Kasumi-1 (cell line): ENCODE measurements around the gene ASRGL1.

Source experiments
- DNase-seq, 2 experiments: peaks; one replicate each; lab custom pipeline; 2025; lab: John Stamatoyannopoulos, UW

The ASRGL1 gene

DNA sequence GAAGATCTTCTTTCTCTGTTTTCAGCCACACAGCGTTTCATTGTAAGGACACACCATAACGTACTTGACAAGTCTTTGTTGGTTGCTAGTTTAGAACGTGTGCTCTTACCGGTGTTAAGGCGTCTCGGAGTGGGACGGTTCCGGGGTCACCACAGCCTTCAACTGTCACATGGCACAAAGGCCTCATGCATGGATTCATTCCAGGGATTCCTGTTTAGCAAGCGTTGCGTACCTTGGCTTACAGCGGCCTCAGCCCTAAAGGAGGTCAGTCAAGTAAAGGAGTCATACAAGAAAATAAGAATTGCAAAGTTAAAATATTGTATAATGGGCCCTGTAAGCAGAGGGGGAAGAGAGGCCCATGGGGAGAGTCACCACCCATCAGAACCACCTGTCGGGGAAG, 79.3 kb downstream of the ASRGL1 start:
- no peak for DNase-seq

DNA sequence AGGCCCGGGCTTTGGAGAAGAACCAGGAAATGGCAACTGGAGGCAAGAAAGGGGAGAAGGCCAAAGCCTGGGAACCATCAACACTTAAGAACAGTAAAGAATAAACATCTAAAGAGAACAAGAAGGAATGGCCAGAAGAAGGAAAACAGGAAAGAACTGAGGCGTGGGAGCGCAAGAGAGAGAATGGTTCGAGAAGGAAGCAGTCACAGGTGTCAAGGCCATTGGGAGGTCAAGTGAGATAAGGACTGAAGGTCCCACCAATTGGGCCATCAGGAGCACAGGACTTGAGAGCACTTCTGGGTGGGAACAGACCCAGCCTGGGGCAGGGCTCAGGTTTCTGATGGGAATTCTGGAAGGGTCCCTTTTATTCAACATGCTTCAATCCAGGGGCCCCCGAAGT, 80.9 kb downstream of the ASRGL1 start:
- DNase-seq: no peak

DNA sequence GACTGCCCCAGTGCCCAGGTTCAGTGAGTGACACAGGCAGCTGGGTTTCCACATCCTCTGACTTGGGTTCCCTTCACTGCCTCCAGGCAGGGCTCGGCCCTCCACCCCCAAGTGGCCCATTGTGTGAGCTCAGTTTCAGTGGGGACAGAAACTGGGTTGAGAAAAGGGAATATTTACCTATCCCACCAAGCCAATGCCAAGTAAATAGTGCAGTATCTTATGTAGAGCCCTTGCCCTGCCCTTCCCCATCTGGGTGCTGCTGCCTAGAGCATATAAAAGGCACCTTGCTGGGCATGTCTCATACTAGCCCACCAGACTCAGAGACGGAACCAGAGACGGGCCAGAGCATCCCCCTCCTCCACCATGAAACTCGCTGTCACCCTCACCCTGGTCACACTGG, 81.5 kb downstream of the ASRGL1 start, which contains the start of gene SCGB1A1:
Gene SCGB1A1, plus strand, starts transcription at position 301 of the 400 bp plus-strand sequence. Its CDS starts 63 bp downstream, at position 364.
- no peak for DNase-seq

DNA sequence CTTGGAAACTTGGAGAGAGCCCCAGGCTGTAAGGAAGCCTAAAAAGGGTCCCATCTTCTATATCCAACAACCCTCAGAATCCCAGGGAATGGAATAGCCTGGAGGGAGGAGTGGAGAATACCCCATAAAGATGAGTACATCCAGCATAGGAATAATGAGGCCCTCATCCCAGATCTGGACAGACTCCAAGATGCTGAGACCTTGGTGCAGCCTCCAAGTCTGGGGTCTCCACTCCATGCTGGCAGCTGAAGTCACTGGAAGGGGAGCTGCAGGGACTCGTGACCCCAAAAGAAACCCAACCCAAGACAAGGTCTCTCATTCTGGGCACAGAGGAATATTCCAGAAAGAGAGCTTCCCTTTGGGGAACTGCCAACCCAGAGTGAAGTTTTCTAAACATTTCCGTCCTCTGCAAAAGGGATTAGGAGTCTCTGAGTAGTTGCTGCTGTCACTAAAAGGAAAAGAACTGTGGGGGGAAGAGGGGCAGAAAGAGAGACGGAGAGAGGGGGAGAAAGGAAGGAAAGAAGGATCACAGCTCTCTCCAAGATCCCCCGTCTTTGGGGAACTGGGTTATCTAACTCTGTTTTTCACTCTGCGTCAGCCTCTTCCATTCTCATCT, 82.2 kb downstream of the ASRGL1 start:
- no peak for DNase-seq

DNA sequence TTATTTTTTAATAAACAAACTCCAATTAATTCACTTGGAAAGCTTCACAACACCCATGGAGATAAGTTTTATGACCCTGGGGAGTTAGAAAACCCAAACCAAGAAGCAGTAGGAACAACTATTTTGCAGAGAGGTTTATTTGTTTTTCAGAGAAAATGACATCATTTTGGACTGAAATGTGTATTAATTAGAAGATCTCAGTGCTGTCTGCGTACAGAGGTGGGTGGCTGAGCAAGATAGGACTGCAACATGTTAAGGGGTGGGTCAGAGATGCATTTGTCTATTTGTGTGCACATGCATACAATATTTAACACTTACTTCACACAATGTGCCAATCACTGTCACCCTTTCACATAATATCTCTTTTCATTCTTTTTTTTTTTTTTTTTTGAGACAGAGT, 82.7 kb downstream of the ASRGL1 start:
- DNase-seq: no peak

DNA sequence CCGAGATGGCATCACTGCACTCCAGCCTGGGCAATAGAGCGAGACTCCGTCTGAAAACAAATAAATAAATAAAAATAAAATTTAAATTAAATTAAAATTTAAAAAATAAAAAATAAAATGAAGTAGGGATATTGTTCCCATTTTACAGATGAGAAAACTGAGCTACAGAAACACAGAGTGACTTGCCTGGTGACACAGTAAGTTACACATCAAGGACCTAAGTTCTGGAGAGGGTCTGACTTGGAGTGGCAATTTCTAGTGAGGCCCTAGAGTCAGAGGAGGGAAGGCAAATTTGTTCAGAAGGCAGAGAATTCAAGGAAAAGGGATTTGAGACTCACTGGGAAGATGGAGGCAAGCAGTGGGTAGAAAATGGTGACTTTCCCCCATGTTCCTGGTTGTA, 83.6 kb downstream of the ASRGL1 start:
- no peak for DNase-seq

DNA sequence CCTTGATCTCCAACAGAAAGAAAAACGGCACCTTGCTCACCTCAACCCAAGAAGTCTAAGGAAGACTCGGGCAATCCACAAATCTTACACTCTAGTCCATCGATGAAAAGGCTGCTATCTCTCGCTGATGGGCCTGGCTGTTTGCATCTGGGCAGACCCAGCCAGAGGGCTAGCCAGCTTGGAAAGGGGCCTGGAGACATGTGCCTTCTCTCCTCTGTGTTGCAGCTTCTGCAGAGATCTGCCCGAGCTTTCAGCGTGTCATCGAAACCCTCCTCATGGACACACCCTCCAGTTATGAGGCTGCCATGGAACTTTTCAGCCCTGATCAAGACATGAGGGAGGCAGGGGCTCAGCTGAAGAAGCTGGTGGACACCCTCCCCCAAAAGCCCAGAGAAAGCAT, 84.7 kb downstream of the ASRGL1 start:
- DNase-seq: no peak

DNA sequence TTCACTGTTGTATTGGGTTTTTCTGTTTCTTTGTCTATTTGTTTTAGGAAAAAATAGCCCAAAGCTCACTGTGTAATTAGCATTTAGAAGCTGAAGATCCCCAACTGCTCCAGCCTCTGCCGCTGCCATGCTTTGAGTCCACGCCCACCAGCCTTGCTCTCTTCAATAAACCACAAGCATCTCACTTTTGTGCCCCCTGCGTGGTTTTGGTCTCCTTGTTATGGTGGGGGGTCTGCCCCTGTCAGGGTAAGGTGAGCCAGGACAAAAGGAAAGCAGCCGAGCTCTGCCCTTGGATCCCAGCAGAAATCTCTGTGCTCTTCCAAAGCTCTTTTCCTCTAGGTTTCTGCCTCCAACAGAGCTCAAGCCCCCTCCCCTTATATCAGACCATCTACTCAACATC, 85.8 kb downstream of the ASRGL1 start:
- DNase-seq: no peak

DNA sequence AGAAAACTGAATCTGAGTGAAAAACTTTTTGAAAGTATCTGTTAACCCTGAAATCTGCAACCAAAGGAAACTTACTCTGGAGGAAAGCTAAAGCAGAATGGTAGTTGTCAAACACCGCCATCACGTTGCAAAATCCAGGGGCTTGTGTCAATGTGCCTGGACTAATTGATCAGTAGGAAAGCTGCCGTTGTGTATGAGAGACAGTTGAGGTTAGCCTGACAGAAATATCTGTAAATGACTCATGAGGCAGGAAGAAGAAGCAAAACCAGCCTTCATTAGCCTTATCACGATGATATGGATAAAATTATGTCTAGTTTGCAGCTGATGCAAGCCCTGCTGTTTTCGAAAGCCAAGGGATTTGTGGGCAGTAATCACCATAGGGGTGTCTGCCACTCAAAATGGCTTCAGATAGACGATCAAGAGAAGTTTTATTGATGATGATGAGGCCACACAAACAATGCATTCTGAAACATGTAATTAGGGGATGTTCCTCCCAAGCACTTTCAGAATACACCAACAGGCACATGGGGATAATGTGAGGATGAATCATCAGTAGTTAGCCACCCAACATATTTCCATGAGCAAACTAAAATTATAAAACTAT, 90.5 kb downstream of the ASRGL1 start:
- DNase-seq: no peak

DNA sequence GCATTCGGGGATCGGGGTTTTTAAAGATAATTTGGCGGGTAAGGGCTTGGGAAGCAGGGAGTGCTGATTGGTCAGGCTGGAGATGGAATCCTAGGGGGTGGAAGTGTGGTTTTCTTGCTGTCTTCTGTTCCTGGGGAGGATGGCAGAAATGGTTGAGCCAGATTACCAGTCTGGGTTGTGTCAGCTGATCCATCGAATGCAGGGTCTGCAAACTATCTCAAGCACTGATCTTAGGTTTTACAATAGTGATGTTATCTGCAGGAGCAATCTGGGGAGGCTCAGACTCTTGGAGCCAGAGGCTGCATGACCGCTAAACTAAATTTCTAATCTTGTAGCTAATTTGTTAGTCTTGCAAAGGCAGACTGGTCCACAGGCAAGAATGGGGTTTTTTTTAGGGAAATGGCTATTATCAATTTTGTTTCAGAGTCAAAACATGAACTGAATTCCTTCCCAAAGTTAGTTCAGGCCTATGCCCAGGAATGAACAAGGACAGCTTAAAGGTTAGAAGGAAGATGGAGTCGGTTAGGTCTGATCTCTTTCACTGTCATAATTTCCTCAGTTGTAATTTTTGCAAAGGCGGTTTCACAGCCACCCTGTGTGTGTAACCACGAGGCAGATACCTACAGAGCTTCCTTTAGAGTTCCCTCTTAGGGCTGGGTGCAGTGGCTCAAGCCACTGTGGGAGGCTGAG, 91.8 kb downstream of the ASRGL1 start:
- no peak for DNase-seq

DNA sequence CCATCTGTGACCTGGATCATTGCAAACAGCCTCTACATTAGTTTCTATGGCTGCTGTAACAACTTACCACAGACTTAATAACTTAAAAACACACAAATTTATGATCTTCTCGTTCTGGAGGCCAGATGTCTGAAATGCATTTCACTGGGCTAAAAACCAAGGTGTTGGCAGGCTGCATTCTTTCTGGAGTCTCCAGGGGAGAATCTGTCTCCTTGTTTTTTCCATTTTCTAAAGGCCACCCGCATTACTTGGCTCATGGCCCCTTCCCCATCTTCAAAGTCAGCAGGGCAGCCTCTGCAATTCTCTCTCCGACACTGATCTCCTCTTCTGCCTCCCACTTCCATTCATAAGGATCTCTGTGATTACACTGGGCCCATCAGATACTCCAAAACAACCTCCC, 93.2 kb downstream of the ASRGL1 start:
- no peak for DNase-seq

DNA sequence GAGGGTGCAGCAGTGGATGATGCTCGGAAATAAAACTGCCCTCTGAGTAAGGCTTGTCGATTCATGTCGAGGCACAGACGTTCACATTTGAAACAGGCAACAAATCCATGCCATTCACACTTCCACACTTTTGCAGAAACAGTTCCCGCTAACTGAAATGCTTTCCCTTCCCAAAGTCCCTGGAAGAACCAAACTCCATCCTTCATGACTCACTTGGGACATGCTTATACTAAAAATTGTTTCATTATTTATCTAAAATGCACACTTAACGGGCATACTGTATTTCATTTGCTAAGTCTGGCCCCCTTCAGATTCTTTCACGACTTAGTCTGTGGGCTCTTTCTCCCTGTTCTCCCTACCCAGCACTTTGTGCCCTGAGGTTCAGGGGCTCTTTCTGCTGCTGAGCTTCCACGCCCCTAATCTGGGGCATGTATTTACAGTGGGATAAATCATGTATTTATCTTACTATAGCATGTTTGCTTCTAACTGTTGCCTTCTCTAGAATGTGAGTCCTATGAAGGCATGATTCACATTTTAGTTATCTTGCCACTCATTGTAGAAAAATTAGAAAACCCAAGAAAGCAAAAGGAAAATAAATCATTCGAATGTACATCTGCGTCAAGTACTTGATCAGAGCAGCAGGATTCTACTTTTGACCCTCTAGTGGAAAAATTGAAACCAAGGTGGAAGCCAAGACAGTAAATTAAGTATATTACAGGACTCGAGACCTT, 94.1 kb downstream of the ASRGL1 start:
- DNase-seq: no peak

DNA sequence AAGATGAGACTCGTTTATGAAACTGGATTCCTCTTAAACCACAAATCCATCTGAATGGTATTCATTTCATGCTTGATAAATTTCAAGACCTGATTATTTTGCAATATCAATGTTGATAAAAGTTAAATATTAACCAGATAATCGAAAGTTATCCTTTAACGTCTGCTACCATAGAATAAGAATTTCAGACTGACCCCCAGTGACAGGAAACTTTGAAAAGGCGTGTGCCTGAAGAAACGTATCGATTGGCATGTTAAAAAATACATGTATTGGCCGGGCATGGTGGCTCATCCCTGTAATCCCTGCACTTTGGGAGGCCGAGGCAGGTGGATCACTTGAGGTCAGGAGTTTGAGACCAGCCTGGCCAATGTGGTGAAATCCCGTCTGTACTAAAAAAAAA, 95.4 kb downstream of the ASRGL1 start:
- no peak for DNase-seq

DNA sequence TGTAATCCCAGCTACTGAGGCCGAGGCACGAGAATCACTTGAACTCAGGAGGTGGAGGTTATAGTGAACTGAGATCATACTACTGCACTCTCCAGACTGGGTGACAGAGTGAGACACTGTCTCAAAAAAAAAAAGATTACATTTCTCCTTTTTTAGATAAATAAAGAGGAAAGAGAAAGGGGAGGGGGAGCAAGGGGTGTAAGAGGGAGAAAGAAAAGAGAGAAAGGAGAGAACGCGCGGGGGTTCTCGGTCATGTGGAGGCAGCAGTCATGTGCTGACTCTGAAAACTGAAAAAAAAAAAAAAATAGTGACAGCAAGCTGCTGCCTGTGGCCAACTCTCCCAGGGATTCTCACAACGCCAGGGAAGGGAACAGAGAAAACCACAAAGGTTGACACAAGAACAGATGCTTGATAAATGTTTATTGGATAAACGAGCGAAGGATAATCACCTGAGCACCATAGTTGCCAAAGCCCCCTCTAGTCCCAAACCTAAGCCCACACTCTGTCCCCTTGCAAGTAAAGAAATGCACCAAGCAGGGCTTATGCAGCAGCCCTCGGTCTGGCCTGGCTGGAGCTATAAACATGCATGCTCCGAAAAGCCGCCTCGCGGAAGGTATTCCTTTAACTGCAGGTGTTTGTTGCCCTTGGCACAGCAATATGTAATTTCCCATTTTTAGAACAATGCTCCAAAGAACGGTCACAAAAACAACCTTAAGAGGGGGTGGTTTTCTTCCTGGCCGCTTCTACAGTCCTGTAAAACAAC, 96.1 kb downstream of the ASRGL1 start:
- DNase-seq: no peak

DNA sequence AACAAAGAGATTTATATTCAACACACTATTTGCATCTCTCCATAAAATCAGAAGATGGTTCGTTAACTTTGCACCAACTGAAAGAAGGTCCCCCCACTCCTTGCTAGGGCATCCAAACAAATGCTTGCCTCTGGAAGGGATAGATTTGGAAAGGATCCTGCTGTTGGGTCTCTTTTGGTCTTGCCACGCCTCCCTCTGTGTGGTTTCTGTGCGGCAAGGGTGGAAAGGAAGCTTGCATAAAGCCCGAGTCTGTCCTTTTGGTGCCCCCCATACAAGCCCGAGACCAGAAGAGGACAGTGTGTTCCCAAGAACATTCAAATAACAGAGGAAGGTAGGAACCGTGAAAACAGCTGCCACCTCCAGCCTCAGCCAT, 96.6 kb downstream of the ASRGL1 start:
- no peak for DNase-seq

DNA sequence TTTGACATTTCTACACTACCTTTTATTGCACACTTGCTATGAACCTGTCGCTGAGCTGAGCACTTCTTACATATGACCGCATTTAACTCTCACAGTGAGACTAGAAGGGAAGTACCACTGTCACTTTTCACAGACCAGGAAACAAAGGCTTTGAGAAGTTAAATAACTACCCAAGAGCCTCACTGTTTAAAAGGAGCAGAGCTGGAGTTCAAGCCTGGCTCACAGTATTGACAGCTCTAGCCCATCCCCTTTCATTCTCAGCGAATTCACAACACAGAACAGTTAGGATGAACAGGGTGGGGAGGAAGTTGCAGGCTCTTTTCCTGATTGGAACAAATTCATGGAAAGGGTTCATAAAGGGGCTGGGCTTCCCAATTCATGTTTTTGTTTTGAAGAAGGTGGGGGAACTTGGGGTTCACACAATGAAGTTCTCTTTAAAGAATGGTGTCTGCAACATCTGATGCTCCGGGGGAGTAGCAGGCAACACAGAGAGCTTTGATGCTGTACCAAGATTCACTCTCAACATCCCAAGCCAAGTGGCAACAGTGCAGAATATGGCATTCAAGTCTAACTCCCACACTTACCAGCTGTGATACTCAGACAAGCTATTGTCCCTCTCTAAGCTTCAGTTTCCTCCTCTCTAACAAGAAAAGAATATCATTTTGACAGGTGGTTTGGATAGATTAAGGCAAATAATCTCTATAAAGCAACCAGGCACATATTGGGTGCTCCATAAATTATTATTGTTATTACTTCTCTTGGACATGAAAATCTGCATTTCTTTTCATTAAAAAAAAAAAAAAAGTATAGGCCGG, 98.8 kb downstream of the ASRGL1 start:
- DNase-seq: peak in 1 of 2 experiments; percentile 23

DNA sequence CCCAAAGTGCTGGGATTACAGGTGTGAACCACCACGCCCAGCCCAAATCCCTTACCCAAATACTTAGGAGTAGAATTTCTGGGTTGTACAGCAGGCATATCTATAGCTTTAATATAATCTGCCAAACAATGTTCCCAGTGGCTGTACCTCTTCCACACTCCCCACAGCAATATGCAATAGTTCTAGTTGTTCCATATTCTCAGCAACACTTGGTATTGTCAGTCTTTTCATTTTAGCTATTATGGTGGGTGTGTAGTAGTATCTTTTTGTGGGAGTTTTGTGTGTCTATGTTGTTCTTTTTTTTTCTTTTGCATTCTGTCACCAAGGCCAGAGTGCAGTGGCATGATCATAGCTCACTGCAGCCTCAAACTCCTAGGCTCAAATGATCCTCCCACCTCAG, 100.4 kb downstream of the ASRGL1 start:
- no peak for DNase-seq

DNA sequence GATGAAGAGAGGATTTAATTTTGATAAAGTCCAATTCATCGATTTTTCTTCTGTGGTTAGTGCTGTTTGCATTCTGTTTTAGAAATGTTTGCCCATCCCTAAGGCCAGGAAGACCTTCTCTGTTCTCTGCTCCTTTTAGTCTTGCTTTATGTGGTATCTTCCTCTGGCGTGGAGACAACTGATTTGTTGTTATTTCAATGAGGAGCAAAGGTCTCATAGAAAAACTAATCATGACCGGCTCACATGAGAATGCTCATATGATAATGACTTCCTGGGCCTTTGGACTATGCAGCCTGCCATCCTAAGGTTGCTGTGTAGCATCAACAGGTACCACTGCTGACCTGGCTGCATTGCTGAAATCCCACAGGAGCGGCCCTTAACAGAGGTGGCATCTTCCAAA, 101.4 kb downstream of the ASRGL1 start:
- DNase-seq: no peak

DNA sequence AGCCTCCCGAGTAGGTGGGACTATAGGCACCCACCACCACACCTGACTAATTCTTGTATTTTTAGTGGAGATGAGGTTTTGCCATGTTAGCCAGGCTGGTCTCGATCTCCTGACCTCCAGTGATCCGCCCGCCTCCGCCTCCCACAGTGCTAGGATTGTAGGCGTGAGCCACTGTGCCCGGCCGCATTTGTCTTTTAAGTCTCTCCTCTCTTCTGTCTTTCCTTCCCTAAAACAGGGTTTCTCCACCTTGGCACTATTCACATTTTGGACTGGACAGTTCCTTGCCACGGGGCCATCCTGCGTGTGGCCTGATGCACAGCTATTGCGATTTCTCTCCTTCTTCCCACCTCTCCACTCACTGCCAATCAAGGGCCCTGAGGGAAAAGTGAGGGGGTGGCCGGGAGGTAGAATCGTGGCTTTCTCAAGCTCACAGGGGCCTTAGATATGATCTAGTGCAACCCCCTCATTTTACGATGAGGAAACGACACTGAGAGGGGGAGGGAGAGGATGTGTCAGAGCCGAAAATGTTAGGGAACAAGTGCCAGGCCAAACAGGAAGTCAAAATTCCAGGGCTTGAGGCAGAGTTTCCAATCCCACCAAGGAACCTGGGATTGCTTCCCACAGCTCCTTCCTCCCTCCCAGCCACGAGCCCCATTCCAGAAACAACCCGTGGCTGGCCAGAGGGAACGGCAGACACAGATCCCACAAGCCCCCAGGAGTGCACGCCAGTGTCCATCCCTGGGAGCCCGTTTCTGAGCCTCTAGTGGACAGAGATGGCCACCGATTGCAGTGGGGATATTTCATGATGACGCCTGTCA, 102.7 kb downstream of the ASRGL1 start:
- DNase-seq: no peak
